Suprapubic skin (tissue), 4 donors: ENCODE data around the gene GIPC1.

Source experiments
- CTCF ChIP-seq, 2 donors: fragments of 200-600 bp in 1 of 2; fragments of 450-650 bp in 1 of 2; sonication (generic) in 1 of 2; IDR thresholded peaks; one replicate each; pipeline ENCODE4 v1.5.1; 2016 to 2019; ENCODE audit warnings: antibody characterized with exemption in 2 of 2, mild to moderate bottlenecking in 1 of 2, moderate library complexity in 1 of 2
- EP300 ChIP-seq: sonication (generic); formaldehyde crosslinking; IDR thresholded peaks from one replicate; pipeline ENCODE4 v1.6.1; 2017; ENCODE audit warnings: antibody characterized with exemption
- POLR2A ChIP-seq, 2 donors: fragments of 450-650 bp; IDR thresholded peaks; one replicate each; pipeline ENCODE4 v1.6.1; 2017; ENCODE audit warnings: antibody characterized with exemption in 2 of 2, mild to moderate bottlenecking in 2 of 2, moderate library complexity in 2 of 2
- POLR2AphosphoS5 ChIP-seq, 3 donors: sonication (generic); formaldehyde crosslinking; IDR thresholded peaks; one replicate each; pipeline ENCODE4 v1.6.1; 2017; ENCODE audit warnings: antibody characterized with exemption in 3 of 3

- TF ChIP-seq POLR2AphosphoS5 (IDR thresholded peaks at IDR 0.05) (no peak), CTCF (IDR thresholded peaks at IDR 0.05) (no peak), POLR2A (IDR thresholded peaks at IDR 0.05) (no peak), EP300 (no peak)
Measured at GRCh38 chr19:14517446-14517839, 21.5 kb upstream of the GIPC1 start.
